Stimulated activated CD4-positive, alpha-beta T cell treated with anti-CD3 and anti-CD28 coated beads, Interleukin-2, amount 100 ng/mL, for 24 hours (primary cell): Measurements from ENCODE around the gene EIF2B2.
"Not testable (repeated sequence)": the region's sequence is repeated elsewhere in the genome, so short reads cannot be mapped to it uniquely, and the experiment has no call there.

Experiments used
- DNase-seq, 2 donors: peaks; one replicate each; pipeline ENCODE4 v3.0.0-alpha.2; 2020

EIF2B2 gene

GRCh38 chr14:74974364-74975058 is 28.2 kb upstream of the EIF2B2 start:
- no peak for DNase-seq

GRCh38 chr14:74975059-74975810 is 27.5 kb upstream of the EIF2B2 start:
- no peak for DNase-seq

- no peak for DNase-seq
Observed at GRCh38 chr14:74976264-74977113, 26.2 kb upstream of the EIF2B2 start.

GRCh38 chr14:74977164-74977900 is 25.4 kb upstream of the EIF2B2 start:
- no peak for DNase-seq

- DNase-seq = no peak
Observed at GRCh38 chr14:74977901-74978385, 24.8 kb upstream of the EIF2B2 start.

GRCh38 chr14:74978416-74978947 is 24.2 kb upstream of the EIF2B2 start:
- DNase-seq = no peak

- DNase-seq = no peak
Observed at GRCh38 chr14:74979029-74979428, 23.7 kb upstream of the EIF2B2 start.

- no peak for DNase-seq
Observed at GRCh38 chr14:74979442-74980397, 23.0 kb upstream of the EIF2B2 start.

GRCh38 chr14:74980398-74980730 is 22.4 kb upstream of the EIF2B2 start:
- DNase-seq = no peak

- no peak for DNase-seq
Observed at GRCh38 chr14:74980731-74981461, 21.8 kb upstream of the EIF2B2 start.

- no peak for DNase-seq
Observed at GRCh38 chr14:74981462-74981782, 21.3 kb upstream of the EIF2B2 start.

GRCh38 chr14:74981833-74982232 is 20.9 kb upstream of the EIF2B2 start:
- DNase-seq = no peak

- no peak for DNase-seq
Observed at GRCh38 chr14:74982661-74983060, 20.1 kb upstream of the EIF2B2 start.

GRCh38 chr14:74983343-74983742 is 19.4 kb upstream of the EIF2B2 start:
- no peak for DNase-seq

GRCh38 chr14:74984236-74985027 is 18.3 kb upstream of the EIF2B2 start:
- no peak for DNase-seq

- no peak for DNase-seq
Observed at GRCh38 chr14:74985028-74985310, 17.8 kb upstream of the EIF2B2 start.

GRCh38 chr14:74985806-74986205 is 16.9 kb upstream of the EIF2B2 start:
- DNase-seq = no peak

- no peak for DNase-seq
Observed at GRCh38 chr14:74988131-74988530, 14.6 kb upstream of the EIF2B2 start.

- DNase-seq = no peak
Observed at GRCh38 chr14:74988993-74989392, 13.7 kb upstream of the EIF2B2 start.

- DNase-seq = not testable (repeated sequence)
Observed at GRCh38 chr14:74994182-74994581, 8.5 kb upstream of the EIF2B2 start.
